Measurements from ENCODE around the gene FBXW7.

DNA sequence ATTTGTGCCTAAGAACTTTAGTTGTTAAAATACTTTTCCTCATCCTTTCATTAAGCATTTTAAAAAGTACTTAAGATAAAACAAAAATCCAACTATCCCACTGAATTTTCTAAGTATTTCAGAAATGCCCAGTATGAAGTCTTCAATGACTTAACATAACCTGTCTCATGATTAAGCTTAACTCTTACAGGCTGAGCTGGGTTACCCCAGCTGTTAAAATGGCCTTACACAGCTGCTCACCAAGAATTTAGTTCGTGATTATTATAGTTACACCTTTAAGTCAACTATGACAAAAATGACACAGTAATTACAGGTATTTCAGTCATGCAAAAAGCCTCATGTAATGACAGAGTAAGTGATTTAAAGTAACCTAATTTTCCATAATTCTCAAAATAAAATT lies 145.7 kb downstream of the FBXW7 start:
- TF ChIP-seq CTCF (IDR thresholded peaks at IDR 0.05), result no peak
- TF ChIP-seq POLR2A (IDR thresholded peaks at IDR 0.05), result no peak
- no peak for TF ChIP-seq POLR2AphosphoS5 (IDR thresholded peaks at IDR 0.05)

All from transverse colon (tissue), 4 donors.